SK-N-SH treated with all-trans-retinoic acid at 6 μM for 48 hours (cell line): ENCODE results near the gene GABBR2.

Source experiments
- ATAC-seq: fragments of 200-7000 bp; cut with Tn5 transposase; 3 replicates; pipeline ENCODE4 v1.9.1; 2020; ENCODE audit warnings: mild to moderate bottlenecking, moderate library complexity
- BACH2 ChIP-seq: fragments of 250-450 bp; sonication (Bioruptor Pico); IDR thresholded peaks from 2 replicates; pipeline ENCODE4 v1.9.0; 2021; ENCODE audit warnings: mild to moderate bottlenecking, borderline replicate concordance
- CREB5 ChIP-seq: fragments of 250-450 bp; sonication (Bioruptor Pico); IDR thresholded peaks from 2 replicates; pipeline ENCODE4 v1.5.1; 2020; ENCODE audit warnings: low read depth, mild to moderate bottlenecking, moderate library complexity
- CSDC2 ChIP-seq: fragments of 250-450 bp; sonication (Bioruptor Pico); IDR thresholded peaks from 2 replicates; pipeline ENCODE4 v1.5.0; 2020; ENCODE audit warnings: mild to moderate bottlenecking, moderate library complexity
- ESRRG ChIP-seq: fragments of 250-450 bp; sonication (Bioruptor Pico); IDR thresholded peaks from 2 replicates; pipeline ENCODE4 v1.6.1; 2021; ENCODE audit warnings: mild to moderate bottlenecking
- GLIS3 ChIP-seq: fragments of 250-450 bp; sonication (Bioruptor Pico); IDR thresholded peaks from 2 replicates; pipeline ENCODE4 v1.5.0; 2020; ENCODE audit warnings: mild to moderate bottlenecking, moderate library complexity
- ISL1 ChIP-seq: fragments of 250-450 bp; sonication (Bioruptor Pico); IDR thresholded peaks from 2 replicates; pipeline ENCODE4 v2.1.2; 2022; ENCODE audit warnings: mild to moderate bottlenecking, moderate library complexity
- OSR1 ChIP-seq: fragments of 250-450 bp; sonication (Bioruptor Pico); IDR thresholded peaks from 2 replicates; pipeline ENCODE4 v1.8.0; 2022; ENCODE audit warnings: moderate library complexity, mild to moderate bottlenecking, inconsistent platforms
- PATZ1 ChIP-seq: fragments of 250-450 bp; sonication (Bioruptor Pico); IDR thresholded peaks from 2 replicates; pipeline ENCODE4 v1.8.0; 2020; ENCODE audit warnings: mild to moderate bottlenecking, moderate library complexity, borderline replicate concordance
- POU6F1 ChIP-seq: fragments of 250-450 bp; sonication (Bioruptor Pico); IDR thresholded peaks from 2 replicates; pipeline ENCODE4 v1.8.0; 2021; ENCODE audit warnings: low read depth, mild to moderate bottlenecking, moderate library complexity, borderline replicate concordance
- PPARA ChIP-seq: fragments of 250-450 bp; sonication (Bioruptor Pico); IDR thresholded peaks from 2 replicates; pipeline ENCODE4 v1.5.0; 2020; ENCODE audit warnings: mild to moderate bottlenecking, borderline replicate concordance
- RARB ChIP-seq: fragments of 250-450 bp; sonication (Bioruptor Pico); IDR thresholded peaks from 2 replicates; pipeline ENCODE4 v1.8.0; 2021; ENCODE audit warnings: mild to moderate bottlenecking, moderate library complexity
- SNAI2 ChIP-seq: fragments of 250-450 bp; sonication (Bioruptor Pico); IDR thresholded peaks from 2 replicates; pipeline ENCODE4 v1.5.0; 2020; ENCODE audit warnings: mild to moderate bottlenecking, moderate library complexity
- TCF4 ChIP-seq: fragments of 250-450 bp; sonication (Bioruptor Pico); IDR thresholded peaks from 2 replicates; pipeline ENCODE4 v1.8.0; 2021; ENCODE audit warnings: mild to moderate bottlenecking, moderate library complexity, borderline replicate concordance
- TOX ChIP-seq: fragments of 250-450 bp; sonication (Bioruptor Pico); IDR thresholded peaks from 2 replicates; pipeline ENCODE4 v1.8.0; 2021; ENCODE audit warnings: mild to moderate bottlenecking, moderate library complexity, borderline replicate concordance
- ZFP3 ChIP-seq: fragments of 250-450 bp; sonication (Bioruptor Pico); IDR thresholded peaks from 2 replicates; pipeline ENCODE4 v1.5.0; 2020; ENCODE audit warnings: mild to moderate bottlenecking, moderate library complexity
- ZFP30 ChIP-seq: fragments of 450-650 bp; formaldehyde crosslinking; IDR thresholded peaks from 2 replicates; pipeline ENCODE4 v1.5.0; 2022; ENCODE audit warnings: mild to moderate bottlenecking, moderate library complexity
- ZNF565 ChIP-seq: fragments of 450-650 bp; formaldehyde crosslinking; conservative IDR thresholded peaks from 2 replicates; pipeline ENCODE4 v1.5.0; 2020; ENCODE audit warnings: low read depth, mild to moderate bottlenecking, moderate library complexity
- ZNF70 ChIP-seq: fragments of 450-650 bp; formaldehyde crosslinking; IDR thresholded peaks from 2 replicates; pipeline ENCODE4 v1.5.0; 2020; ENCODE audit warnings: mild to moderate bottlenecking, moderate library complexity
- ZNF8 ChIP-seq: fragments of 450-650 bp; formaldehyde crosslinking; IDR thresholded peaks from 2 replicates; pipeline ENCODE4 v1.5.0; 2020; ENCODE audit warnings: mild to moderate bottlenecking, moderate library complexity
- TF ChIP-seq, protein P1 (sequence below): fragments of 250-450 bp; sonication (Bioruptor Pico); IDR thresholded peaks from 2 replicates; pipeline ENCODE4 v1.5.1; 2021; ENCODE audit warnings: mild to moderate bottlenecking, moderate library complexity
- TF ChIP-seq, protein P2 (sequence below): fragments of 250-450 bp; sonication (Bioruptor Pico); IDR thresholded peaks from 2 replicates; pipeline ENCODE4 v1.5.0; 2020; ENCODE audit warnings: mild to moderate bottlenecking, moderate library complexity

The GABBR2 gene

GRCh38 chr9:98321269-98321668 is 387.5 kb downstream of the GABBR2 start:
- TF ChIP-seq, protein P1, sequence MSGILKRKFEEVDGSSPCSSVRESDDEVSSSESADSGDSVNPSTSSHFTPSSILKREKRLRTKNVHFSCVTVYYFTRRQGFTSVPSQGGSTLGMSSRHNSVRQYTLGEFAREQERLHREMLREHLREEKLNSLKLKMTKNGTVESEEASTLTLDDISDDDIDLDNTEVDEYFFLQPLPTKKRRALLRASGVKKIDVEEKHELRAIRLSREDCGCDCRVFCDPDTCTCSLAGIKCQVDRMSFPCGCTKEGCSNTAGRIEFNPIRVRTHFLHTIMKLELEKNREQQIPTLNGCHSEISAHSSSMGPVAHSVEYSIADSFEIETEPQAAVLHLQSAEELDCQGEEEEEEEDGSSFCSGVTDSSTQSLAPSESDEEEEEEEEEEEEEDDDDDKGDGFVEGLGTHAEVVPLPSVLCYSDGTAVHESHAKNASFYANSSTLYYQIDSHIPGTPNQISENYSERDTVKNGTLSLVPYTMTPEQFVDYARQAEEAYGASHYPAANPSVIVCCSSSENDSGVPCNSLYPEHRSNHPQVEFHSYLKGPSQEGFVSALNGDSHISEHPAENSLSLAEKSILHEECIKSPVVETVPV (CRISPR knock-in tag), result no peak
- no peak for TF ChIP-seq RARB (CRISPR knock-in tag)
- TF ChIP-seq ZNF565, result no peak
- TF ChIP-seq ZFP30 (CRISPR knock-in tag), result no peak
- TF ChIP-seq GLIS3 (CRISPR knock-in tag), result no peak
- no peak for TF ChIP-seq ZNF70 (CRISPR knock-in tag)
- no peak for TF ChIP-seq CSDC2 (CRISPR knock-in tag)
- TF ChIP-seq, protein P2, sequence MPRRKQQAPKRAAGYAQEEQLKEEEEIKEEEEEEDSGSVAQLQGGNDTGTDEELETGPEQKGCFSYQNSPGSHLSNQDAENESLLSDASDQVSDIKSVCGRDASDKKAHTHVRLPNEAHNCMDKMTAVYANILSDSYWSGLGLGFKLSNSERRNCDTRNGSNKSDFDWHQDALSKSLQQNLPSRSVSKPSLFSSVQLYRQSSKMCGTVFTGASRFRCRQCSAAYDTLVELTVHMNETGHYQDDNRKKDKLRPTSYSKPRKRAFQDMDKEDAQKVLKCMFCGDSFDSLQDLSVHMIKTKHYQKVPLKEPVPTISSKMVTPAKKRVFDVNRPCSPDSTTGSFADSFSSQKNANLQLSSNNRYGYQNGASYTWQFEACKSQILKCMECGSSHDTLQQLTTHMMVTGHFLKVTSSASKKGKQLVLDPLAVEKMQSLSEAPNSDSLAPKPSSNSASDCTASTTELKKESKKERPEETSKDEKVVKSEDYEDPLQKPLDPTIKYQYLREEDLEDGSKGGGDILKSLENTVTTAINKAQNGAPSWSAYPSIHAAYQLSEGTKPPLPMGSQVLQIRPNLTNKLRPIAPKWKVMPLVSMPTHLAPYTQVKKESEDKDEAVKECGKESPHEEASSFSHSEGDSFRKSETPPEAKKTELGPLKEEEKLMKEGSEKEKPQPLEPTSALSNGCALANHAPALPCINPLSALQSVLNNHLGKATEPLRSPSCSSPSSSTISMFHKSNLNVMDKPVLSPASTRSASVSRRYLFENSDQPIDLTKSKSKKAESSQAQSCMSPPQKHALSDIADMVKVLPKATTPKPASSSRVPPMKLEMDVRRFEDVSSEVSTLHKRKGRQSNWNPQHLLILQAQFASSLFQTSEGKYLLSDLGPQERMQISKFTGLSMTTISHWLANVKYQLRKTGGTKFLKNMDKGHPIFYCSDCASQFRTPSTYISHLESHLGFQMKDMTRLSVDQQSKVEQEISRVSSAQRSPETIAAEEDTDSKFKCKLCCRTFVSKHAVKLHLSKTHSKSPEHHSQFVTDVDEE (CRISPR knock-in tag), result no peak
- no peak for TF ChIP-seq OSR1 (CRISPR knock-in tag)
- no peak for TF ChIP-seq BACH2 (CRISPR knock-in tag)
- no peak for TF ChIP-seq PATZ1
- TF ChIP-seq CREB5 (CRISPR knock-in tag), result no peak
- TF ChIP-seq ZFP3 (CRISPR knock-in tag), result no peak
- no peak for TF ChIP-seq PPARA (CRISPR knock-in tag)
- TF ChIP-seq POU6F1, result no peak
- no peak for TF ChIP-seq TOX (CRISPR knock-in tag)
- no peak for TF ChIP-seq ISL1 (CRISPR knock-in tag)
- no peak for TF ChIP-seq SNAI2 (CRISPR knock-in tag)
- no peak for TF ChIP-seq ESRRG
- no peak for TF ChIP-seq ZNF8 (CRISPR knock-in tag)
- no peak for ATAC-seq

DNA sequence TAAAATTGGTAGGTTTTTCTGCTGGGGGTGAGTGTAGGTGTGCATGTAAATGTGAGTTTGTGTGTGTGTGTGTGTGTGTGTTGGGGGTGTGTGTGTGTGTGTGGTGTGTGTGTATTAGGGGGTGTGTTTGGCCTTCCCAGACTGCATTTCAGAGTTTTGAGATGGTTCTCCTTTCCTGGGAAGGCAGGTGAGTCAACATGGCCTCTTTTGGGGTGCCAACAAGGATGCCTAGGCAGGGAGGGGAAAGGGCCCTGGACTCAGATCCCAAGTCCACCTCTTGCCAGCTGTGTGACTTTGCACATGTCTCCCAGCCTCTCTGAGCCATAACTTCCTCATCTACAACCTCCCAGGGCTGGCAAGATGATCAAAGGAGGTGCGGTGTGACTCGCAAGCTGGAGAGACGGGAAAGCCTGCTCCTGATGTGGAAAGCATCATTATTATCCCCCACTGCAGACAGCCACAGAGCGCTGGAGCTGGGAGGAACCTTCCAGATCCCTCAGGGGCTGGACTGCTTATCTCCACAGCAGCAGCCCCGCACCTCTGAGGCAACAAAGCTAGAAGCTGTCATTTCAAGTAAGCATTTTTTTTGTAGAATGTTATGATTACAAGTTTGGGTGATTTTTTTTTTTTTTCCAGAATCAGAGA is 389.8 kb downstream of the GABBR2 start:
- ATAC-seq, result no peak

More for the DNA sequence above, 389.8 kb downstream of the GABBR2 start:
- TF ChIP-seq ISL1 (CRISPR knock-in tag) (no peak), POU6F1 (no peak), ZFP3 (CRISPR knock-in tag) (no peak), ZNF70 (CRISPR knock-in tag) (no peak), OSR1 (CRISPR knock-in tag) (no peak), CREB5 (CRISPR knock-in tag) (no peak), TCF4 (CRISPR knock-in tag) (no peak), CSDC2 (CRISPR knock-in tag) (no peak), ZNF8 (CRISPR knock-in tag) (no peak), TOX (CRISPR knock-in tag) (no peak), SNAI2 (CRISPR knock-in tag) (no peak)
